Mesendoderm (in vitro differentiated cells): ENCODE results near the gene CCDC6.

Experiments used
- DNase-seq: peaks from one replicate; pipeline ENCODE4 v3.0.0; 2013
- H2AK5ac ChIP-seq: 2 replicates; pipeline ENCODE4 v1.6.1; 2013; ENCODE audit warnings: low read length, inconsistent platforms
- H2BK120ac ChIP-seq: 2 replicates; pipeline ENCODE4 v1.6.1; 2013; ENCODE audit warnings: low read depth, mild to moderate bottlenecking, low read length, moderate library complexity, mixed read lengths
- H2BK15ac ChIP-seq: replicated peaks from 2 replicates; pipeline ENCODE4 v1.6.1; 2013; ENCODE audit warnings: low read depth, mild to moderate bottlenecking, moderate library complexity
- H2BK5ac ChIP-seq: 2 replicates; pipeline ENCODE4 v1.6.1; 2013; ENCODE audit warnings: low read length, inconsistent platforms
- H3K18ac ChIP-seq: 2 replicates; pipeline ENCODE4 v1.6.1; 2013; ENCODE audit warnings: mild to moderate bottlenecking, low read length, mixed read lengths
- H3K23ac ChIP-seq: one replicate; pipeline ENCODE4 v1.6.1; 2013; ENCODE audit warnings: low read length
- H3K27ac ChIP-seq: 2 replicates; pipeline ENCODE4 v1.5.1; 2013; ENCODE audit warnings: low read depth, mild to moderate bottlenecking, inconsistent platforms, low read length, moderate library complexity
- H3K27me3 ChIP-seq: 2 replicates; pipeline ENCODE4 v1.6.1; 2013; ENCODE audit warnings: low read length, control low read depth, mild to moderate bottlenecking, inconsistent platforms; ENCODE audit not compliant: insufficient read depth, poor library complexity
- H3K36me3 ChIP-seq: 2 replicates; pipeline ENCODE4 v1.6.1; 2013; ENCODE audit warnings: low read length, inconsistent platforms; ENCODE audit not compliant: control insufficient read depth, insufficient read depth
- H3K4ac ChIP-seq: one replicate; pipeline ENCODE4 v1.6.1; 2013; ENCODE audit warnings: low read depth, mild to moderate bottlenecking, low read length, moderate library complexity
- H3K4me1 ChIP-seq: 2 replicates; pipeline ENCODE4 v1.6.1; 2013; ENCODE audit warnings: low read depth, low read length, inconsistent platforms; ENCODE audit not compliant: control insufficient read depth
- H3K4me2 ChIP-seq: 2 replicates; pipeline ENCODE4 v1.6.1; 2013; ENCODE audit warnings: low read length
- H3K4me3 ChIP-seq: 2 replicates; pipeline ENCODE4 v1.5.1; 2013; ENCODE audit warnings: mild to moderate bottlenecking, low read length
- H3K56ac ChIP-seq: one replicate; pipeline ENCODE4 v1.6.1; 2013; ENCODE audit warnings: low read length
- H3K79me1 ChIP-seq: 2 replicates; pipeline ENCODE4 v1.6.1; 2013; ENCODE audit warnings: low read length, inconsistent platforms
- H3K79me2 ChIP-seq: 2 replicates; pipeline ENCODE4 v1.6.1; 2013; ENCODE audit warnings: mild to moderate bottlenecking, low read length; ENCODE audit not compliant: control insufficient read depth, insufficient read depth
- H3K9ac ChIP-seq: 2 replicates; pipeline ENCODE4 v1.6.1; 2013; ENCODE audit warnings: low read length, inconsistent platforms
- H4K5ac ChIP-seq: one replicate; pipeline ENCODE4 v1.6.1; 2013; ENCODE audit warnings: low read length
- H4K8ac ChIP-seq: one replicate; pipeline ENCODE4 v1.6.1; 2013; ENCODE audit warnings: low read depth, mild to moderate bottlenecking, control low read depth, low read length, moderate library complexity
- WGBS: extraction: QIAGEN DNeasy Blood & Tissue Kit; methylation state at CpG from one replicate; pipeline ENCODE4 v1.1.7; 2013; ENCODE audit warnings: low lambda C conversion rate, missing lambda C conversion rate; ENCODE audit not compliant: insufficient coverage; ENCODE audit errors: extremely low coverage; 5-methylcytosine and 5-hydroxymethylcytosine counted together

The CCDC6 gene

GRCh38 chr10:59829601-59830000 is 76.8 kb downstream of the CCDC6 start:
- peaks cover 13% of the 10 kb centered on the region for H3K79me1 ChIP-seq
- no peak overlapping the region for H3K9ac ChIP-seq
- no peak overlapping the region for H3K56ac ChIP-seq
- no peak overlapping the region for H4K5ac ChIP-seq
- no peak overlapping the region for H3K4ac ChIP-seq
- H3K4me3 ChIP-seq = no peak overlapping the region
- H3K23ac ChIP-seq = no peak overlapping the region
- H2BK120ac ChIP-seq = no peak overlapping the region
- no peak overlapping the region for H2BK5ac ChIP-seq
- H2AK5ac ChIP-seq = no peak overlapping the region
- H3K27ac ChIP-seq = no peak overlapping the region
- H4K8ac ChIP-seq = no peak overlapping the region
- H3K18ac ChIP-seq = no peak overlapping the region
- H2BK15ac ChIP-seq = no peak overlapping the region
- H3K4me1 ChIP-seq = no peaks in the 10 kb centered on the region
- H3K27me3 ChIP-seq = no peaks in the 10 kb centered on the region
- H3K79me2 ChIP-seq = no peaks in the 10 kb centered on the region
- H3K36me3 ChIP-seq = no peaks in the 10 kb centered on the region
- no CpG with 5 or more reads among the region's 3 CpGs for WGBS
- no peak for DNase-seq
- H3K4me2 ChIP-seq = no peak overlapping the region

DNA sequence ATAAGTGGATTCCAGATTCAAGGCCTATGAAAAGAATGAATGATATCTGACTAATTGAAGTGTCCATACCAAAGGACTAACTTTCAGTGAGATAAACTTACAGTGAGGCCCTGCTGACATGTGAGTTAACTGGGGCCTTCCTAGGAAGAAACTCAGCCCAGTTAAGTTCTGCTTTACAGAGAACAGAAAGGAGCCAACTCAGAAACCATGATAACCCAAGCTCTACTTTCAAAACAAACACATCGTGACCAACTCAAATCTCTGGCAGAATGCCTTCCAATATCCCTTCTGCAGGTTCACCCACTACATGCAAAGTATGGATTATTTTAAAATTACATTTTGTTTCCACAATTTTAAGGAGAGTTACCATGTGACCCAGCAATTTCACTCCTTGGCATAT is 77.3 kb downstream of the CCDC6 start:
- no peak overlapping the region for H4K5ac ChIP-seq
- H3K27ac ChIP-seq = no peak overlapping the region
- H3K27me3 ChIP-seq = no peaks in the 10 kb centered on the region
- H4K8ac ChIP-seq = no peak overlapping the region
- no peak overlapping the region for H3K9ac ChIP-seq
- no peak overlapping the region for H2AK5ac ChIP-seq
- no peak overlapping the region for H2BK15ac ChIP-seq
- H3K18ac ChIP-seq = no peak overlapping the region
- no CpG with 5 or more reads among the region's 1 CpG for WGBS
- H3K56ac ChIP-seq = no peak overlapping the region
- H2BK120ac ChIP-seq = no peak overlapping the region
- H3K23ac ChIP-seq = no peak overlapping the region
- DNase-seq = no peak
- peaks cover 15% of the 10 kb centered on the region for H3K79me1 ChIP-seq
- no peak overlapping the region for H3K4me3 ChIP-seq
- no peak overlapping the region for H3K4me2 ChIP-seq
- H3K79me2 ChIP-seq = no peaks in the 10 kb centered on the region
- no peak overlapping the region for H3K4ac ChIP-seq
- no peaks in the 10 kb centered on the region for H3K36me3 ChIP-seq
- H2BK5ac ChIP-seq = no peak overlapping the region
- no peaks in the 10 kb centered on the region for H3K4me1 ChIP-seq

DNA sequence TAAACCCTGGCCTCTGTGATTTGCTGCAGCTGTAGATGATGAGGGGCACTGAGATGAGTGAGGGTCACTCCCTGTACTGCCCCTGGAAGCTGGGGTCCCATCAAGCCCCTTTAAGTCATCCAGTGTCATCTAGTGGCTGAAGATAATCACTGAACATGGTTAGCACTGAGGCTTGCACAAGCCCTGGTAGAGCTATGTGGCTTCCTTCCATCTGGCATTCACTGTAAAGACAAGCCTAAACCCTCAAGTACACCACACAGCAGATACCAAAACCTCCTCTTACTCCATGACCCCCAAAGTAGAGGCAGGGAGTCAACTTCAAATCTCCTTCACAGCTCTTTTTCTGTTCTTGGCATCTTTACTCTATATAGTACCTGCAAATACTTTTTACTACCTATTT is 80.4 kb downstream of the CCDC6 start:
- DNase-seq = no peak
- no peak overlapping the region for H2AK5ac ChIP-seq
- no peak overlapping the region for H2BK15ac ChIP-seq
- H4K5ac ChIP-seq = no peak overlapping the region
- no peak overlapping the region for H3K27ac ChIP-seq
- no peak overlapping the region for H3K4me2 ChIP-seq
- no peak overlapping the region for H3K4me3 ChIP-seq
- no peak overlapping the region for H2BK120ac ChIP-seq
- H3K4me1 ChIP-seq = no peaks in the 10 kb centered on the region
- no peak overlapping the region for H3K56ac ChIP-seq
- H2BK5ac ChIP-seq = no peak overlapping the region
- no peak overlapping the region for H3K18ac ChIP-seq
- H3K4ac ChIP-seq = no peak overlapping the region
- H3K36me3 ChIP-seq = no peaks in the 10 kb centered on the region
- H3K79me1 ChIP-seq = peaks cover 14% of the 10 kb centered on the region
- no peak overlapping the region for H3K9ac ChIP-seq
- no peak overlapping the region for H4K8ac ChIP-seq
- no peaks in the 10 kb centered on the region for H3K27me3 ChIP-seq
- no peaks in the 10 kb centered on the region for H3K79me2 ChIP-seq
- no peak overlapping the region for H3K23ac ChIP-seq

DNA sequence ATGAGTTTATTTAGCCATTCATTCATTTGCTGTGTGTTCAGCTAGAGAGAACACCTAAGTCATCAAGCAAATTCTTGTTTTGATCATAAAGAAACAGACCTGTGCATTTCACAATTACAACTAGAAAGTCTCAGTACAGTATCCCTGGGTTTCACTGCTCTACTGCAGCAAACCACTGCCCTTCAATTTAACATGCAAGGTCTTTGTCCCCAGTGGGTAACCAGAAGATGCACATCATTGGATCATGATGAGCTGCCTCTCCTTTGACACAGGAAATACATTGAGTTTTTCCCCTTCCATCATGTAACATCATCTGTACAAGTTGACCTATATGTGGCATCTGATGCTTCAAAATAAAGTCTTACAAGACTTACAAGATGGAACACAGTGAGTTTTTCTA is 82.6 kb downstream of the CCDC6 start:
- Histone ChIP-seq H3K9ac (no peak overlapping the region), H3K4ac (no peak overlapping the region), H3K27ac (no peak overlapping the region), H3K79me1 (peaks cover 15% of the 10 kb centered on the region), H2BK5ac (no peak overlapping the region), H3K4me2 (no peak overlapping the region), H3K4me3 (no peak overlapping the region), H4K8ac (no peak overlapping the region), H3K36me3 (no peaks in the 10 kb centered on the region), H3K79me2 (no peaks in the 10 kb centered on the region), H3K4me1 (no peaks in the 10 kb centered on the region), H2AK5ac (no peak overlapping the region), H4K5ac (no peak overlapping the region), H3K56ac (no peak overlapping the region), H3K23ac (no peak overlapping the region), H2BK15ac (no peak overlapping the region), H3K27me3 (no peaks in the 10 kb centered on the region), H2BK120ac (no peak overlapping the region), H3K18ac (no peak overlapping the region)
- DNase-seq = no peak

DNA sequence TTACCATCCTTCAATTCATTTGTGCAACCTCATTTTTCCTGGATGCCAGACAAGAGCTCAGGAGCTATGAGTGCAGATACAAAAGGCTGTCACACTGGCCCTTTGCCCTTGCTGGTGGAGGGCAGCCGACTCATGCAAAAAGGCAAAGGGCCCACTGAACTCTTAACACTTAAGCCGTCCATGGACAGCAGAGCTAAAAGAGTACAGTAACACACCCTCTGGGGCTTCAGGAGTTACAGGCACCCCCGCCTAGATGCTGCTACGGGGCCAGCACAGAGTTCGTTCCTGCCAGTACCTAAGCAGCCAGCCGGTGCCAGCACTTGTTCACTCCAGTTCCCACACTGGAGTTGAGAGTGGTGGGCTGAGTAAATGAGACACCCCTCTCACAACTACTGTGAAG is 83.2 kb downstream of the CCDC6 start:
- no peaks in the 10 kb centered on the region for H3K27me3 ChIP-seq
- H3K9ac ChIP-seq = no peak overlapping the region
- no peaks in the 10 kb centered on the region for H3K36me3 ChIP-seq
- H3K18ac ChIP-seq = no peak overlapping the region
- H3K27ac ChIP-seq = no peak overlapping the region
- H3K23ac ChIP-seq = no peak overlapping the region
- DNase-seq = no peak
- H2BK120ac ChIP-seq = no peak overlapping the region
- no peak overlapping the region for H3K4me2 ChIP-seq
- WGBS = no CpG with 5 or more reads among the region's 6 CpGs
- H3K4ac ChIP-seq = no peak overlapping the region
- H3K79me2 ChIP-seq = no peaks in the 10 kb centered on the region
- no peak overlapping the region for H3K4me3 ChIP-seq
- no peak overlapping the region for H2BK5ac ChIP-seq
- H3K56ac ChIP-seq = no peak overlapping the region
- no peak overlapping the region for H4K5ac ChIP-seq
- H2BK15ac ChIP-seq = no peak overlapping the region
- H3K79me1 ChIP-seq = peaks cover 15% of the 10 kb centered on the region
- H4K8ac ChIP-seq = no peak overlapping the region
- no peak overlapping the region for H2AK5ac ChIP-seq
- no peaks in the 10 kb centered on the region for H3K4me1 ChIP-seq

DNA sequence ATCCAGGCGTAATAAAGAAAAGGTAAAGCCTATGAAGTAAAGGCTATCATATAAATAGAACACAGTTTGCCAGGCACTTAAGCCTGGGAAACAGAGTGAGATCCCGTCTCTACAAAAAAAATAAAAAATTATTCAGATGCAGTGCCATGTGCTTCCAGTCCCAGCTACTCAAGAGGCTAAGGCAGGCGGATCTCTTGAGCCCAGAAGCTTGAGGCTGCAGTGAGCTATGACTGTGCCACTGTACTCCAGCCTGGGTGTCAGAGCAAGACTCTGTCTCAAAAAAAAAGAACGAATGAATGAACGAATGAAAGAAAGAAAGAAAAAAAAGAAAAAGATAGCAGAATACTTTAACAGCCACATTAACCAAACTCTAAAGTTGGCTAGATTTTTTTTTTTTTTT is 85.9 kb downstream of the CCDC6 start:
- Histone ChIP-seq H3K79me2 (no peaks in the 10 kb centered on the region), H3K4ac (no peak overlapping the region), H2BK5ac (no peak overlapping the region), H4K5ac (no peak overlapping the region), H3K36me3 (no peaks in the 10 kb centered on the region), H2BK120ac (no peak overlapping the region), H3K4me1 (no peaks in the 10 kb centered on the region), H4K8ac (no peak overlapping the region), H3K18ac (no peak overlapping the region), H3K9ac (no peak overlapping the region), H3K56ac (no peak overlapping the region), H2BK15ac (no peak overlapping the region), H3K4me2 (no peak overlapping the region), H2AK5ac (no peak overlapping the region), H3K27me3 (no peaks in the 10 kb centered on the region), H3K4me3 (no peak overlapping the region), H3K23ac (no peak overlapping the region), H3K79me1 (peaks cover 10% of the 10 kb centered on the region), H3K27ac (no peak overlapping the region)
- no peak for DNase-seq
- WGBS = no CpG with 5 or more reads among the region's 5 CpGs
